Panc1 (cell line): ENCODE results near the gene PM20D1.

ENCODE experiments used
- POLR2AphosphoS5 ChIP-seq: IDR thresholded peaks from 2 replicates; pipeline ENCODE4 v1.6.1; 2012; ENCODE audit warnings: mild to moderate bottlenecking, low read depth, low read length, moderate library complexity
- SIN3A ChIP-seq: IDR thresholded peaks from 2 replicates; pipeline ENCODE4 v1.6.1; 2012; ENCODE audit warnings: low read depth, mild to moderate bottlenecking, low read length, moderate library complexity, borderline replicate concordance; ENCODE audit not compliant: insufficient read depth
- TF ChIP-seq, protein P1 (sequence below): fragments of 450-650 bp; IDR thresholded peaks from 2 replicates; pipeline ENCODE4 v1.5.1; 2017; ENCODE audit warnings: mild to moderate bottlenecking
- TF ChIP-seq, protein P2 (sequence below), 2 experiments: IDR thresholded peaks; 2 replicates each; pipeline ENCODE4 v1.6.1; 2011 to 2012; ENCODE audit warnings: low read depth in 2 of 2, control low read depth in 1 of 2, low read length in 1 of 2, mild to moderate bottlenecking in 1 of 2, moderate library complexity in 1 of 2; ENCODE audit not compliant: insufficient read depth in 1 of 2

DNA sequence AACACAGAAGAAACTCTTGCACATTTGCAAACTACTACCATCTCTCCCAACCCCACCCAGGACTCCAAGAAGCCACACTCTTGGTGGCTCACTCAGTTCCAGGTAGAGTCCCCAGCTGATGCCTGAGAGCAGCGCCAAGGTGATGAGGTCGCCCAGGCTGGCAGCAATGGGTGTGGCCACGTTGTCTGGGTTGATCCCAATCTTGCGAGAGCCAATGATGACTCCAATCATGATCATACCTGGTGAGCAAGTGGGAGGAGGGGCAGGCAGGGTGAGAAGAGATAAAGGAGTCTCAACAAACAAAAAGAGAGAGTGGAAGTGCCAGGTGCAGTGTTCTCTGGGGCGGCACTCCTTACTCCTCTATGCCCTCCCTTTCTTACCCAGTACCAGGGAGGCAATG, 51.4 kb downstream of the PM20D1 start:
- TF ChIP-seq, protein P1, sequence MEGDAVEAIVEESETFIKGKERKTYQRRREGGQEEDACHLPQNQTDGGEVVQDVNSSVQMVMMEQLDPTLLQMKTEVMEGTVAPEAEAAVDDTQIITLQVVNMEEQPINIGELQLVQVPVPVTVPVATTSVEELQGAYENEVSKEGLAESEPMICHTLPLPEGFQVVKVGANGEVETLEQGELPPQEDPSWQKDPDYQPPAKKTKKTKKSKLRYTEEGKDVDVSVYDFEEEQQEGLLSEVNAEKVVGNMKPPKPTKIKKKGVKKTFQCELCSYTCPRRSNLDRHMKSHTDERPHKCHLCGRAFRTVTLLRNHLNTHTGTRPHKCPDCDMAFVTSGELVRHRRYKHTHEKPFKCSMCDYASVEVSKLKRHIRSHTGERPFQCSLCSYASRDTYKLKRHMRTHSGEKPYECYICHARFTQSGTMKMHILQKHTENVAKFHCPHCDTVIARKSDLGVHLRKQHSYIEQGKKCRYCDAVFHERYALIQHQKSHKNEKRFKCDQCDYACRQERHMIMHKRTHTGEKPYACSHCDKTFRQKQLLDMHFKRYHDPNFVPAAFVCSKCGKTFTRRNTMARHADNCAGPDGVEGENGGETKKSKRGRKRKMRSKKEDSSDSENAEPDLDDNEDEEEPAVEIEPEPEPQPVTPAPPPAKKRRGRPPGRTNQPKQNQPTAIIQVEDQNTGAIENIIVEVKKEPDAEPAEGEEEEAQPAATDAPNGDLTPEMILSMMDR, result no peak
- TF ChIP-seq, protein P2, sequence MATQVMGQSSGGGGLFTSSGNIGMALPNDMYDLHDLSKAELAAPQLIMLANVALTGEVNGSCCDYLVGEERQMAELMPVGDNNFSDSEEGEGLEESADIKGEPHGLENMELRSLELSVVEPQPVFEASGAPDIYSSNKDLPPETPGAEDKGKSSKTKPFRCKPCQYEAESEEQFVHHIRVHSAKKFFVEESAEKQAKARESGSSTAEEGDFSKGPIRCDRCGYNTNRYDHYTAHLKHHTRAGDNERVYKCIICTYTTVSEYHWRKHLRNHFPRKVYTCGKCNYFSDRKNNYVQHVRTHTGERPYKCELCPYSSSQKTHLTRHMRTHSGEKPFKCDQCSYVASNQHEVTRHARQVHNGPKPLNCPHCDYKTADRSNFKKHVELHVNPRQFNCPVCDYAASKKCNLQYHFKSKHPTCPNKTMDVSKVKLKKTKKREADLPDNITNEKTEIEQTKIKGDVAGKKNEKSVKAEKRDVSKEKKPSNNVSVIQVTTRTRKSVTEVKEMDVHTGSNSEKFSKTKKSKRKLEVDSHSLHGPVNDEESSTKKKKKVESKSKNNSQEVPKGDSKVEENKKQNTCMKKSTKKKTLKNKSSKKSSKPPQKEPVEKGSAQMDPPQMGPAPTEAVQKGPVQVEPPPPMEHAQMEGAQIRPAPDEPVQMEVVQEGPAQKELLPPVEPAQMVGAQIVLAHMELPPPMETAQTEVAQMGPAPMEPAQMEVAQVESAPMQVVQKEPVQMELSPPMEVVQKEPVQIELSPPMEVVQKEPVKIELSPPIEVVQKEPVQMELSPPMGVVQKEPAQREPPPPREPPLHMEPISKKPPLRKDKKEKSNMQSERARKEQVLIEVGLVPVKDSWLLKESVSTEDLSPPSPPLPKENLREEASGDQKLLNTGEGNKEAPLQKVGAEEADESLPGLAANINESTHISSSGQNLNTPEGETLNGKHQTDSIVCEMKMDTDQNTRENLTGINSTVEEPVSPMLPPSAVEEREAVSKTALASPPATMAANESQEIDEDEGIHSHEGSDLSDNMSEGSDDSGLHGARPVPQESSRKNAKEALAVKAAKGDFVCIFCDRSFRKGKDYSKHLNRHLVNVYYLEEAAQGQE (IDR thresholded peaks at IDR 0.05; ENCODE audit: insufficient read depth in 1 of 2, low read depth in 2 of 2, low read length in 1 of 2), result no peak
- TF ChIP-seq SIN3A (no peak), POLR2AphosphoS5 (no peak)
